IMR-90 (cell line): Measurements from ENCODE around the gene NR5A2. TPM values are rescaled to one million over a fixed set of nuclear protein-coding genes. Genes with fewer than 3 reads are reported as not detected.
A peak's percentile ranks its signal among the peaks of the same experiment; 100 is the strongest.

Experiments
- ATAC-seq: fragments of 200-7000 bp; cut with Tn5 transposase; 2 replicates; pipeline ENCODE4 v1.9.1; 2020; ENCODE audit warnings: low read depth, mild to moderate bottlenecking, moderate library complexity
- BruUV-seq: library from RNA; stranded (reverse); fragments of 400-500 nt; replicated peaks from 2 replicates; lab custom pipeline; 2021; lab: Mats Ljungman, UMichigan
- CTCF ChIA-PET: fragments of 300-600 bp; formaldehyde crosslinking; extraction: SDS; loops from one replicate; lab custom pipeline; 2021; ENCODE audit warnings: antibody characterized with exemption; lab: Yijun Ruan, JAX
- POLR2A ChIA-PET: fragments of 300-600 bp; sonication (Branson Sonifier 250); formaldehyde crosslinking; loops from one replicate; lab custom pipeline; 2022; ENCODE audit warnings: antibody characterized with exemption; ENCODE audit not compliant: unreplicated experiment; lab: Charles Lee
- DNase-seq: peaks from one replicate; pipeline ENCODE4 v3.0.0; 2013
- H2AFZ ChIP-seq: replicated peaks from 2 replicates; pipeline ENCODE3; 2013; ENCODE audit warnings: low read length, mild to moderate bottlenecking; ENCODE audit not compliant: poor library complexity
- H2AK5ac ChIP-seq: 2 replicates; pipeline ENCODE4 v1.6.1; 2013; ENCODE audit warnings: low read depth, low read length, inconsistent platforms
- H2AK9ac ChIP-seq: replicated peaks from 2 replicates; pipeline ENCODE3; 2013; ENCODE audit warnings: mild to moderate bottlenecking, low read depth, low read length, moderate library complexity; ENCODE audit not compliant: poor library complexity
- H2BK120ac ChIP-seq: 2 replicates; pipeline ENCODE4 v1.6.1; 2013; ENCODE audit warnings: low read depth, low read length, inconsistent platforms
- H2BK15ac ChIP-seq: 3 replicates; pipeline ENCODE4 v1.6.1; 2013; ENCODE audit warnings: low read depth, low read length, inconsistent platforms
- H2BK20ac ChIP-seq: 2 replicates; pipeline ENCODE4 v1.6.1; 2013; ENCODE audit warnings: low read depth, mild to moderate bottlenecking, inconsistent platforms, low read length, moderate library complexity
- H2BK5ac ChIP-seq: 2 replicates; pipeline ENCODE4 v1.6.1; 2013; ENCODE audit warnings: mild to moderate bottlenecking, low read depth, low read length, inconsistent platforms; ENCODE audit not compliant: poor library complexity, severe bottlenecking
- H3K14ac ChIP-seq: replicated peaks from 2 replicates; pipeline ENCODE4 v1.6.1; 2013; ENCODE audit warnings: low read depth, low read length, inconsistent platforms
- H3K18ac ChIP-seq: 2 replicates; pipeline ENCODE4 v1.6.1; 2013; ENCODE audit warnings: low read depth, low read length, control low read depth
- H3K23ac ChIP-seq: 2 replicates; pipeline ENCODE4 v1.6.1; 2013; ENCODE audit warnings: low read depth, low read length, inconsistent platforms
- H3K27ac ChIP-seq: 2 replicates; pipeline ENCODE4 v1.5.1; 2013; ENCODE audit warnings: mild to moderate bottlenecking, control low read depth, low read length; ENCODE audit not compliant: insufficient read depth
- H3K27me3 ChIP-seq: 2 replicates; pipeline ENCODE4 v1.6.1; 2013; ENCODE audit warnings: low read length; ENCODE audit not compliant: control insufficient read depth, insufficient read depth
- H3K36me3 ChIP-seq: 2 replicates; pipeline ENCODE4 v1.6.1; 2013; ENCODE audit warnings: low read length, mixed read lengths; ENCODE audit not compliant: control insufficient read depth, insufficient read depth
- H3K4ac ChIP-seq: 2 replicates; pipeline ENCODE4 v1.6.1; 2013; ENCODE audit warnings: low read depth, low read length, inconsistent platforms
- H3K4me1 ChIP-seq: 2 replicates; pipeline ENCODE4 v1.6.1; 2013; ENCODE audit warnings: low read length, mixed read lengths; ENCODE audit not compliant: control insufficient read depth, insufficient read depth
- H3K4me2 ChIP-seq: 2 replicates; pipeline ENCODE4 v1.6.1; 2013; ENCODE audit warnings: low read depth, mild to moderate bottlenecking, control low read depth, low read length, moderate library complexity
- H3K4me3 ChIP-seq: 2 replicates; pipeline ENCODE4 v1.5.1; 2013; ENCODE audit warnings: low read depth, mild to moderate bottlenecking, control low read depth, low read length, moderate library complexity; ENCODE audit not compliant: insufficient read depth
- H3K56ac ChIP-seq: 2 replicates; pipeline ENCODE4 v1.6.1; 2013; ENCODE audit warnings: low read length, inconsistent platforms; ENCODE audit not compliant: insufficient read depth; ENCODE audit errors: extremely low read depth
- H3K79me1 ChIP-seq, 2 experiments: 2 replicates each; pipeline ENCODE4 v1.6.1; 2013; ENCODE audit warnings: low read length in 2 of 2, inconsistent platforms in 1 of 2, low read depth in 1 of 2
- H3K9ac ChIP-seq: 2 replicates; pipeline ENCODE4 v1.6.1; 2013; ENCODE audit warnings: low read depth, low read length, control low read depth
- H3K9me1 ChIP-seq: 2 replicates; pipeline ENCODE4 v1.6.1; 2013; ENCODE audit warnings: low read length, inconsistent platforms; ENCODE audit not compliant: insufficient read depth
- H3K9me3 ChIP-seq: 2 replicates; pipeline ENCODE4 v1.6.1; 2013; ENCODE audit warnings: low read length; ENCODE audit not compliant: control insufficient read depth, insufficient read depth
- H4K20me1 ChIP-seq: 2 replicates; pipeline ENCODE4 v1.6.1; 2013; ENCODE audit warnings: low read length, inconsistent platforms; ENCODE audit not compliant: insufficient read depth
- H4K5ac ChIP-seq: 2 replicates; pipeline ENCODE4 v1.6.1; 2013; ENCODE audit warnings: mild to moderate bottlenecking, low read depth, low read length, control low read depth
- H4K8ac ChIP-seq, 2 experiments: 2 replicates each; pipeline ENCODE4 v1.6.1; 2013; ENCODE audit warnings: low read depth in 2 of 2, low read length in 2 of 2, control low read depth in 1 of 2, inconsistent platforms in 1 of 2
- H4K91ac ChIP-seq: 2 replicates; pipeline ENCODE4 v1.6.1; 2013; ENCODE audit warnings: low read depth, low read length, inconsistent platforms; ENCODE audit not compliant: insufficient read depth
- CEBPB ChIP-seq: IDR thresholded peaks from 2 replicates; pipeline ENCODE4 v1.6.1; 2012; ENCODE audit warnings: low read depth, low read length, improper control_type of control experiment
- NFE2L2 ChIP-seq: fragments of 150-350 bp; IDR thresholded peaks from 2 replicates; pipeline ENCODE4 v1.6.1; 2016; ENCODE audit warnings: low read depth, mild to moderate bottlenecking, low read length
- RAD21 ChIP-seq: IDR thresholded peaks from 2 replicates; pipeline ENCODE4 v1.6.1; 2012; ENCODE audit warnings: low read length, improper control_type of control experiment
- WGBS, 2 experiments: methylation state at CpG; one replicate each; pipeline versions ENCODE4 v1.1.5 to v1.1.7; 2013; ENCODE audit warnings: missing lambda C conversion rate in 2 of 2; ENCODE audit not compliant: insufficient read length in 1 of 2; ENCODE audit errors: extremely low coverage in 2 of 2; 5-methylcytosine and 5-hydroxymethylcytosine counted together
- dilution Hi-C: fragments of 300-500 bp; cut with HindIII; formaldehyde crosslinking; loops from one replicate; pipeline ENCODE4 v1.14.3; 2018; ENCODE audit warnings: low sequenced_read_pairs; ENCODE audit not compliant: unreplicated experiment
- in situ Hi-C: fragments of 300-500 bp; cut with MboI; formaldehyde crosslinking; loops from 3 replicates; pipeline ENCODE4 v1.14.3; 2019; ENCODE audit warnings: low sequenced_read_pairs, inconsistent platforms, mixed read lengths
- intact Hi-C: fragments of 100-400 bp; cut with micrococcal nuclease; formaldehyde crosslinking; loops from 2 replicates; pipeline ENCODE4 v1.10.0; 2022
- polyA plus RNA-seq, 3 experiments: library from polyadenylated mRNA; depleted of rRNA; stranded (reverse); fragments of >200 nt; gene quantifications; 2 replicates each; pipeline ENCODE4 v1.2.3, GENCODE V29; 2012; ENCODE audit warnings: low replicate concordance in 1 of 3
- total RNA-seq: library from RNA; depleted of rRNA; stranded (reverse); fragments of >200 nt; gene quantifications from 2 replicates; pipeline ENCODE4 v1.2.3, GENCODE V29; 2012
- TF ChIP-seq, protein P1 (sequence below): fragments of 150-350 bp; IDR thresholded peaks from 2 replicates; pipeline ENCODE4 v1.6.1; 2016; ENCODE audit warnings: low read depth, mild to moderate bottlenecking, low read length, moderate library complexity, borderline replicate concordance

The NR5A2 gene
- total and polyA plus RNA-seq, 2 of the 4 experiments (the other 2 are of a cell fraction), result 0.03 to 0.18 TPM

DNA sequence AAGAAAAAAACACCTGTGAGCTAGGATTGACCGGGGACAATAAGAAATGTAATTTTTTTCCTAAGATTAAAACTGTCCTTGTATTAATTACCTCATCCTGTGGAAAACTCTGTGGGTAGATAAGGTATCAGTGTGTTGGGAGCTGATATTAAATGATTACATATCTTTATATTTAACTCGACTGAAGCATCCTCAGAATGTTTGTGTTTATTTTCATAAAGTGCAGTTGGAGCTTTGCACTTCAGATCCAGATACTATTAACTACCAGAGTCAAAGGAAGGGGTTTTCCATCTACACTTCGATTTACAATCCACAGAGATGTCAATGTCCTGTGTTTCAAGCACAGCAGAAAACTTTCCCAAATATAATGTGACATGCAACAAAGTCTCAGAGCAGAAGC is 164.5 kb downstream of the NR5A2 start:
- Histone ChIP-seq H3K14ac (no peak overlapping the region), H3K56ac (no peak overlapping the region), H4K5ac (no peak overlapping the region; the same call in 1 of the 2 replicates), H3K9me1 (0 out of 2 replicates have a peak, but pooled peaks cover 4% of the 10 kb centered on the region), H3K18ac (peak overlapping the region; percentile 14; the same call in 1 of the 2 replicates), H2BK15ac (no peak overlapping the region), H2AK5ac (no peak overlapping the region; the same call in 1 of the 2 replicates), H3K4ac (no peak overlapping the region), H4K91ac (no peak overlapping the region), H2BK5ac (peak overlapping the region; percentile 38), H4K8ac (peak overlapping the region in 1 of 2 experiments; percentile 53; a peak in 1 of 4 replicates), H4K20me1 (no peaks in the 10 kb centered on the region), H2AK9ac (no peak overlapping the region), H3K4me1 (peaks cover 3% of the 10 kb centered on the region), H3K23ac (no peak overlapping the region), H2BK20ac (no peak overlapping the region), H2BK120ac (no peak overlapping the region), H3K4me2 (no peak overlapping the region), H3K79me1 (no peaks in the 10 kb centered on the region), H3K27me3 (no peaks in the 10 kb centered on the region), H3K36me3 (no peaks in the 10 kb centered on the region), H3K27ac (no peak overlapping the region), H2AFZ (no peak overlapping the region), H3K4me3 (no peak overlapping the region), H3K9me3 (no peaks in the 10 kb centered on the region), H3K9ac (no peak overlapping the region)
- intact Hi-C loops, result no loop called here
- in situ Hi-C loops, result no loop called here
- ChIA-PET POLR2A (interaction anchor here (0.6 kb wide), 1 partner anchor 69 kb away, joined by 6 read pairs; no protein-coding TSS in a partner anchor), CTCF (interaction anchor here (0.6 kb wide), 1 partner anchor 145 kb away, joined by 3 read pairs; no protein-coding TSS in a partner anchor)
- WGBS, 2 experiments, result no CpG with 5 or more reads among the region's 3 CpGs
- TF ChIP-seq, protein P1, sequence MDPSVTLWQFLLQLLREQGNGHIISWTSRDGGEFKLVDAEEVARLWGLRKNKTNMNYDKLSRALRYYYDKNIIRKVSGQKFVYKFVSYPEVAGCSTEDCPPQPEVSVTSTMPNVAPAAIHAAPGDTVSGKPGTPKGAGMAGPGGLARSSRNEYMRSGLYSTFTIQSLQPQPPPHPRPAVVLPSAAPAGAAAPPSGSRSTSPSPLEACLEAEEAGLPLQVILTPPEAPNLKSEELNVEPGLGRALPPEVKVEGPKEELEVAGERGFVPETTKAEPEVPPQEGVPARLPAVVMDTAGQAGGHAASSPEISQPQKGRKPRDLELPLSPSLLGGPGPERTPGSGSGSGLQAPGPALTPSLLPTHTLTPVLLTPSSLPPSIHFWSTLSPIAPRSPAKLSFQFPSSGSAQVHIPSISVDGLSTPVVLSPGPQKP, result no peak
- no peak for TF ChIP-seq CEBPB
- no peak for TF ChIP-seq NFE2L2
- TF ChIP-seq RAD21, result no peak
- DNase-seq, result peak; percentile 52
- peak; percentile 69 for ATAC-seq
- no TSS peak for BruUV-seq
- dilution Hi-C loops, result no loop called here
